Glomerular visceral epithelial cell (primary cell): ENCODE data around the gene SPIN1.
"Not testable (repeated sequence)": the region's sequence is repeated elsewhere in the genome, so short reads cannot be mapped to it uniquely, and the experiment has no call there.

Source experiments
- DNase-seq: peaks from one replicate; pipeline ENCODE4 v3.0.0-alpha.2; 2016; ENCODE audit errors: extremely low spot score

Gene SPIN1

DNA sequence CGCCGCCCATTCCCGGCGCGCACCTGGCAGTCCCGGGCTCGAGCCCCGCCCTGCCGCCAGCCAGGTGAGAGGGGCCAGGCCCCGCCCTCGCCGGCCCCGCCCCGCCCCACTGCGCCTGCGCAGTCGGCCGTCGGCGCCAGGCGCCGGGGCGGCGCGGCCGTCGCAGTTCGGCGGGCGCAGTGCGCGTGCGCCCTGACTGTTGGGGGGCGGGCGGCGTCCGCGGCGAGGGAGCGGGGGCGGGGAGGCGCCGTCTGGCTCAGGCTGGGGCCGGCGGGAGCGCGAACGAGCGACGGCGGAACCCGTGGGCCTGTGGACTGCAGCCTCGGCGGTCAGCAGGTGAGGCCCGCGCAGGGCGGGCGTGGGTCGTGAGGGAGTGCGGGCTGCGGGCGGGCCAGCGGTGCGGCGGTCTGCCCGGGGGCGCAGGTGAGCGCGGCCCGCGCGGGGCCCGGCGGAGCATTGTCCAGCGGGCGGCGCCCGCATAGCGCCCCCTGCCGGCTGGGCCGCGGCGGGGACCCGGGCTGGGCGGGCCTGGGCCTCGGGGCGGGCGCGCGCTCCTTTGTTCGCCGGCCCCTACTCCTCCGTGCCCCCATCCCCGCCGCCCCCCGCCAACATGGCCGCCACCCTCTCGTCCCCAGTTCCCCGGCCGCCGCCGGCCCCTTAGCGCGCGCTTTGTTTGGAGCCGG is at the start of gene SPIN1:
Gene SPIN1, plus strand, starts transcription at position 242 of the 683 bp plus-strand sequence. CDS start 38,096 bp downstream, outside the sequence.
- peak; percentile 88 for DNase-seq

GRCh38 chr9:88339317-88339716 is 48.9 kb upstream of the SPIN1 start:
- no peak for DNase-seq

- no peak for DNase-seq
Observed at GRCh38 chr9:88342246-88342645, 46.0 kb upstream of the SPIN1 start.

- DNase-seq = no peak
Observed at GRCh38 chr9:88344013-88344412, 44.2 kb upstream of the SPIN1 start.

DNA sequence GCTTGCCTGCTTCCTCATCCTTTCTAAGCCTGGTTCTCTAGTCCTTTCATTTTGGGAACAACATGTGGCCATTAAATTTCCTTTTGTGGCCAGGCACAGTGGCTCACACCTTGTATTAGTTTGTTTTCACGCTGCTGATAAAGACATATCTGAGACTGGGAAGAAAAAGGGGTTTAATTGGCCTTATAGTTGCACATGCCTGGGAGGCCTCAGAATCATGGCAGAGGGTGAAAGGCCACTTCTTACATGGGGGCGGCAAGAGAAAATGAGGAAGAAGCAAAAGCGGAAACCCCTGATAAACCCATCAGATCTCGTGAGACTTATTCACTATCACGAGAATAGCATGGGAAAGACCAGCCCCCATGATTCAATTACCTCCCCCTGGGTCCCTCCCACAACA is 37.9 kb upstream of the SPIN1 start:
- not testable (repeated sequence) for DNase-seq

GRCh38 chr9:88355166-88355565 is 33.1 kb upstream of the SPIN1 start:
- peak; percentile 62 for DNase-seq

DNA sequence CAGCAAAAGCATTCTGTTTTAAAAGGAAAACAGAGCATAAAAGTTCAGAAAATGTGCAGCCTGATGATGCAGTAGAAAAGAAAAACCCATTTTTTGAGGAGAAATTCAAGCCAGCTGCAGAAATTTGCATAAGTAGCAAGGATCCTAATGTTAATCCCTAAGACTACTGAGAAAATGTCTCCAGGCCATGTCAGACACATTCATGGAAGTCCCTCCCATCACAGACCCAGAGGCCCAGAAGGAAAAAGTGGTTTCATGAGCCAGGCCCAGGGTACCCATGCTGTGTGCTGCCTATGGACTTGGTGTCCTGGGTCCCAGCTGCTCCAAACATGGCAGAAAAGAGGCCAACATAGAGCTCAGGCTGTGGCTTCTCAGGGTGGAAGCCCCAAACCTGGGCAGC is 31.0 kb upstream of the SPIN1 start:
- not testable (repeated sequence) for DNase-seq

- DNase-seq = no peak
Observed at GRCh38 chr9:88358723-88359122, 29.5 kb upstream of the SPIN1 start.

GRCh38 chr9:88359974-88360373 is 28.3 kb upstream of the SPIN1 start:
- no peak for DNase-seq

- DNase-seq = no peak
Observed at GRCh38 chr9:88362681-88363080, 25.6 kb upstream of the SPIN1 start.

GRCh38 chr9:88363661-88364060 is 24.6 kb upstream of the SPIN1 start:
- no peak for DNase-seq

DNA sequence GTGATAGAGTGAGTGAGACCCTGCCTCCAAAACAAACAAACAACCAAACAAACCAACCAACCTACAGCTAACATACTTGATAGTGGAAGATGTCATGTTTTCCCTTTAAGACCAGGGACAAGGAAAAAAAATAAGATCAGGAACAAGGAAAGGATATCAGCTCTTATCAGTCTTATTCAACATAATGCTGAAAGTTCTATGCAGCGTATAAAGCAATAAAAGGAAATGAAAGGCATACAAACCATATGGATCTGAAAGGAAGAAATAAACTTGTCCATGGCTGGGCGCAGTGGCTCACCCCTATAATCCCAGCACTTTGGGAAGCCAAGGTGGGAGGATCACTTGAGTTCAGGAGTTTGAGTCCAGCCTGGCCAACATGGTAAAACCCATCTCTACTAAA is 23.5 kb upstream of the SPIN1 start:
- DNase-seq = no peak

DNA sequence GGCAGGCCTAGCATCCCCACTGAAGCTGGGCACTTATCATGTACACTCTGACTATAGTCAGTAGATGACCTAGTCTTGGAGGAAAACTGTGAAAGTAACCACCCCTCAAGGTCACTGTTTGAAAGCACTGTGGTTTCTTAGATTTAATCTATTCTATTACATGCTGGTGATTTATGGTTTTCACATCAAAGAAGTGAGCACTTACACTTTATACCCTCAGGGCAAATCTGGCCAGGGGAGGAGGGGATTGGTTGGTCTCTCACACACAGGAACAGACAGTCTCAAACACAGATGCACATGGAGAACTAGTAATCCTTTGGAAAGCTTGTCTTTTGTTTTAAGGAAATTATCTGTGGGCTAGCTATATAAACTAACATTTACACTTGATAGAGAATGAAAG is 17.9 kb upstream of the SPIN1 start:
- DNase-seq = no peak

GRCh38 chr9:88372103-88372654 is 16.1 kb upstream of the SPIN1 start:
- DNase-seq = no peak

DNA sequence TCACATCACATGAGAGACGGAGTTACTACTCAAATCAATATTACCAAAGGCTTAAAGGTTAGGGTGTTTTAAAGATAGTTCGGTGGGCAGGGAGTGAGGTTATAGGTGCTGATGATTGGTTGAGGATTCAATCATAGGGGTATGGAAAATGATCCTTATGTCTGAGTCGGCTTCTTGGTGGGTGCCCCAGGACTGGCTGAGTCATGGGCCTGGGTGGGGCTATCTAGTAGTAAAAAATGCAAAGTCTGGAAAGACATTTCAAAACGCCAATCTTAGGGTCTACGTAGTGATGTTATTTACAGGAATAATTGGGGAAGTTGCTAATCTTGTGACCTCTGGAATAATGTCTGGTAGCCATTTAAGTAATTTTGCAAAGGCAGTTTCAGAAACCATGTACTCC is 15.2 kb upstream of the SPIN1 start:
- no peak for DNase-seq

DNA sequence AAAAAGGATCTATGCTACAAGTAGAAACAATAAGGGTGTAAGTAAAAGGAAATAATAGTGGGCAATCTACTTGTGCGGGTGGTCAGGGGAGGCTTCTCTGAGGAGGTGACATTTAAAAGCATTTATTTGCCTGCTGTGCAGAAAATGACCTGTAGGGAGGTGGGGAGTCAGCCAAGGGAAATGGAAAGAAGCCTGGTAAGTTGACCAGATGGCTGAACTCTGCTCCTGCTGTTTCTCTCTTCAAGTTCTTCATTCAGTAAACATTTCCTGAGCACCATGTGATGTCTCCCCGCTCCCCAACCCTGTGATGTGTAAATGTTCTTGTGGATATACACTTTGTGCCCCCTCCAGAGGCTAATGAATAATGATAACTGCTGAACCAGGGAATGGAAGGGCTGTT is 9.9 kb upstream of the SPIN1 start:
- DNase-seq = no peak

DNA sequence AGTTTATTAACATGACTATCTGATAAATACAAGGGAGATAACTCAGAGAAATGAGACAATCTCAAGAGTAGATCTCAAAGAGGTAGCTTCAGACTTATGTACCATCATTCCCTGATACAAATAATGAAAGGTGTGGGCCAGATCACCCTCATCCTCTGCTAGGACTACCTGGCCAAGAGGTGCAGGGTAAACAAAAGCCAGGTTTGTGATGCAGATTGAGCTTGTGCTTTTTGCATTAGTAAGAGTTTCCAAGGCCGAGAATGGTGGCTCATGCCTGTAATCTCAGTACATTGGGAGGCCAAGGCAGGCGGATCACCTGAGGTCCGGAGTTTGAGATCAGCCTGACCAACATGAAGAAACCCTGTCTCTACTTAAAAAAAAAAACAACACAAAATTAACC is 8.9 kb upstream of the SPIN1 start:
- DNase-seq = no peak

- no peak for DNase-seq
Observed at GRCh38 chr9:88380118-88380517, 8.1 kb upstream of the SPIN1 start.

DNA sequence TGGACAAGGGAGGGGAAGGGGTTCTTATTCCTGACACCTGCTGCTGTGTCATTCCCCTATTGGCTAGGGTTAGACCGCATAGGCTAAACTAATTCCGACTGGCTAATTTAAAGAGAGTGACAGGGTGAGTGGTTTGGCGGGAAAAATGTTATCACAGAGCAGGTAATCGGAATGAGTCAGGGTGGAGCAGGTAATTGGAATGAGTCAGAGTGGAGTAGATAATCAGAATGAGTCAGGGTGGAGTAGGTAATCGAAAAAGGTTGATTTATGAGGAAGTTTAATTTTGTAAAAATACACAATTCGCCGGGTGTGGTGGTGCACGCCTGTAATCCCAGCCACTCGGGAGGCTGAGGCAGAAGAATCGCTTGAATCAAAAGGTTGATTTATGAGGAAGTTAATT is 6.9 kb upstream of the SPIN1 start:
- not testable (repeated sequence) for DNase-seq

GRCh38 chr9:88383176-88383575 is 5.1 kb upstream of the SPIN1 start:
- no peak for DNase-seq

DNA sequence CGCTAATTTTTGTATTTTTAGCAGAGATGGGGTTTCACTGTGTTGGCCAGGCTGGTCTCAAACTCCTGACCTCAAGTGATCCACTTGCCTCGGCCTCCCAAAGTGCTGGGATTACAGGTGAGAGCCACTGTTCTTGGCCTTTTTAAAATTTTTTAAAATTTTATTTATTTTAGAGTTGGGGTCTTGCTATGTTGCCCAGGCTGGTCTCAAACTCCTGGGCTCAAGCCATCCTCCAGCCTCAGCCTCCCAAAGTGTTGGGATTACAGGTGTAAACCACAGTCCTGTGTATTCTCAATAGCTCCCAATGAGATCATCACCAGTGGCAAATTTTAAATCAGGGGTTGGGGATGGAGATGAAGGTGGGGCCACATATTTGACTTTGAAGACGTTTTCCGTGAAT is 2.1 kb upstream of the SPIN1 start:
- DNase-seq = not testable (repeated sequence)

GRCh38 chr9:88387036-88387551 is 1.1 kb upstream of the SPIN1 start:
- DNase-seq = peak; percentile 31

DNA sequence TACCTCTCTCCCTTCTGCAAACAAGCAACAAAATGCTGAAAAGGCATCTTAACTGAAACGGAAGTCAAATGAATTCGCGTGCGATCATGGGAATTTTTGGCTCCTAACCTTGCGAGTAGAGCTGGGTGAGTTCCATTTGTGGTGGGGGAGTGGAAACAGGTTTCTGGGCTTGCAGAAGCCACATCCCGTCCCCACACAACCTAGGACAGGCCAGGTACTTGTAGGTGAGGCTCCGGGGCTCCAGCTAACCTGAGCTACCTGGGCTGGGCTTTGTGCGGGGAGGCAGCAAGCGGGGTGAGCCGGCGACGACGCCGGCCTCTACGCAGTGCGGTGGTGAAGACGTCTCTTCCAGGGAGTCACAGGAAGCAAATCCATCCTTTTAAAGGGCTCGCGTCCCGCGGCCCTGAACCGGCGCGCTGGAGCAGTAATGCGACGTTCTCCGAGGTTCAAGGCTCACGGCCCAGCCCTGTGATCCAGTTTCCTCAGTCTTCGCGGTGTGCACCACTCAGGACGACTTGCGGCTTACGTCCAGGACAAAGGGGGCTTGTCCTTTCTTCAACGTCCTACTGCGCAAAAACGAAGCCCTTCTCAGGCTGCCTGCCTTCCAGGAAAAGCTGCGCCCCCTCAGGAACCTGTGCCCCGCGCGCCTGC is 567 bp upstream of the SPIN1 start:
- peak; percentile 61 for DNase-seq
